Stimulated activated CD8-positive, alpha-beta memory T cell treated with anti-CD3 and anti-CD28 coated beads, Interleukin-4, amount 100 ng/mL, for 48 hours (primary cell): ENCODE results near the gene CNGA3.

Source experiments
- DNase-seq: peaks from one replicate; pipeline ENCODE4 v3.0.0-alpha.2; 2020

Gene CNGA3

GRCh38 chr2:98332989-98333388 lies 13.3 kb upstream of the CNGA3 start:
- no peak for DNase-seq

GRCh38 chr2:98333922-98334321 lies 12.3 kb upstream of the CNGA3 start:
- DNase-seq, result no peak

GRCh38 chr2:98334439-98335078 lies 11.7 kb upstream of the CNGA3 start:
- DNase-seq, result no peak

GRCh38 chr2:98335271-98335670 lies 11.0 kb upstream of the CNGA3 start:
- no peak for DNase-seq

- no peak for DNase-seq
Measured at GRCh38 chr2:98341241-98341640, 5.0 kb upstream of the CNGA3 start.

GRCh38 chr2:98343285-98343684 lies 3.0 kb upstream of the CNGA3 start:
- DNase-seq, result no peak

GRCh38 chr2:98347298-98348065 lies 1.2 kb downstream of the CNGA3 start:
- DNase-seq, result no peak

- no peak for DNase-seq
Measured at GRCh38 chr2:98348066-98348561, 1.9 kb downstream of the CNGA3 start.

- no peak for DNase-seq
Measured at GRCh38 chr2:98350411-98350810, 4.2 kb downstream of the CNGA3 start.

- DNase-seq, result no peak
Measured at GRCh38 chr2:98355881-98356280, 9.6 kb downstream of the CNGA3 start.

- DNase-seq, result no peak
Measured at GRCh38 chr2:98356729-98357128, 10.5 kb downstream of the CNGA3 start.

GRCh38 chr2:98357849-98358248 lies 11.6 kb downstream of the CNGA3 start:
- DNase-seq, result no peak

GRCh38 chr2:98359986-98360385 lies 13.7 kb downstream of the CNGA3 start:
- DNase-seq, result no peak

- no peak for DNase-seq
Measured at GRCh38 chr2:98367721-98368120, 21.5 kb downstream of the CNGA3 start.

- no peak for DNase-seq
Measured at GRCh38 chr2:98369710-98370239, 23.5 kb downstream of the CNGA3 start.

GRCh38 chr2:98372121-98372520 lies 25.9 kb downstream of the CNGA3 start:
- DNase-seq, result no peak

GRCh38 chr2:98372579-98372978 lies 26.3 kb downstream of the CNGA3 start:
- no peak for DNase-seq

- DNase-seq, result no peak
Measured at GRCh38 chr2:98374286-98374685, 28.0 kb downstream of the CNGA3 start.

GRCh38 chr2:98374958-98375570 lies 28.8 kb downstream of the CNGA3 start:
- no peak for DNase-seq

- DNase-seq, result no peak
Measured at GRCh38 chr2:98376301-98376910, 30.1 kb downstream of the CNGA3 start.

- no peak for DNase-seq
Measured at GRCh38 chr2:98376996-98377395, 30.7 kb downstream of the CNGA3 start.

- no peak for DNase-seq
Measured at GRCh38 chr2:98377544-98377943, 31.3 kb downstream of the CNGA3 start.

- no peak for DNase-seq
Measured at GRCh38 chr2:98378196-98378595, 31.9 kb downstream of the CNGA3 start.
